Endothelial cell of umbilical vein (primary cell): ENCODE results near the gene MAN2A1.

Experiments
- EZH2 ChIP-seq: IDR thresholded peaks from 2 replicates; pipeline ENCODE4 v1.6.1; 2012; ENCODE audit warnings: borderline replicate concordance, low read depth, mild to moderate bottlenecking, moderate library complexity, low read length, inconsistent platforms; ENCODE audit not compliant: severe bottlenecking
- GATA2 ChIP-seq: IDR thresholded peaks from 2 replicates; pipeline ENCODE4 v1.7.0; 2011; ENCODE audit warnings: low read depth, mild to moderate bottlenecking, moderate library complexity, mixed read lengths, low read length; ENCODE audit not compliant: insufficient read length, insufficient read depth
- JUN ChIP-seq: IDR thresholded peaks from 2 replicates; pipeline ENCODE4 v1.6.1; 2011; ENCODE audit warnings: borderline replicate concordance, low read depth; ENCODE audit not compliant: insufficient read length, insufficient read depth
- MYC ChIP-seq: IDR thresholded peaks from one replicate; pipeline ENCODE4 v1.6.1; 2011; ENCODE audit warnings: mild to moderate bottlenecking, low read depth, low read length
- POLR2A ChIP-seq: IDR thresholded peaks from 2 replicates; pipeline ENCODE4 v1.6.1; 2012; ENCODE audit warnings: low read depth, mild to moderate bottlenecking, control low read depth, low read length
- POLR2AphosphoS5 ChIP-seq: IDR thresholded peaks from 2 replicates; pipeline ENCODE4 v1.6.1; 2012; ENCODE audit warnings: low read depth, mild to moderate bottlenecking, control low read depth, low read length, moderate library complexity; ENCODE audit not compliant: insufficient read depth
- TF ChIP-seq, protein P1 (sequence below), 2 donors: IDR thresholded peaks; 1 replicate in 1 of 2; 2 replicates in 1 of 2; pipeline ENCODE4 v1.5.1; 2011; ENCODE audit warnings: low read length in 2 of 2, mild to moderate bottlenecking in 2 of 2, moderate library complexity in 2 of 2, control low read depth in 1 of 2, inconsistent platforms in 1 of 2, low read depth in 1 of 2; ENCODE audit not compliant: insufficient read depth in 1 of 2; ENCODE audit errors: extremely low read depth in 1 of 2
- TF ChIP-seq, protein P2 (sequence below): IDR thresholded peaks from 2 replicates; pipeline ENCODE4 v1.6.1; 2011; ENCODE audit not compliant: insufficient read depth, insufficient read length

DNA sequence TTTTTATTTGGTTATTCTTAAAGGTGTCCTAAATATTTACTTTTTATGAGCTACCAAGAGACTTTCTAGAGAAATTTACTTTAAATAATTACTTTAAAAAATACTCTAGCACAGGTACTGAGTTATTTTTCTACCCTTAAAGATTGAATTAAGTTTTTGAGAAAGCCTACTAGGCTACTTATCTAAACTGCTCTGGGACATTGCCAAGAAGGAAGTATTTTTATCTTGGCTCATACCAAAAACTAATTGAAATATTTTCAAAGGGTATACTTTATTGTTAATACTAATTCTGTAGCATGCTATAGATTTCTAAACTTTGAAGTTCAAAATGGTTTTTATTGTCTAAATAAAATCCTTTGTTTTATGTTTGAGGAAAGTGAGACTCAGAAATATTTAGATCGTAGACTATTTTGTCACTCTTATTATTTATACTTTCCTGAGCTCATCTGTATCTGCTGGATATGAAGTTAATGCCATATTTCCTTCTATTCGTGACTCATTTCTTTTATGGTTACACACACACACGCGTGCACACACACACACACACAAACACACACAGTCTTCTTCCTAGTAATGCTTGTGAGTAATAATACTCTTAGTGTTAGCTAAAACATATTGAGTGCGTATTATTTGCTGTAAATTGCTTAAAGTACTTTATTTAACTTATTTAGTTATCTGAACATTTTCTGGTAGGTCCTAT, 89.5 kb downstream of the MAN2A1 start:
- TF ChIP-seq, protein P1, sequence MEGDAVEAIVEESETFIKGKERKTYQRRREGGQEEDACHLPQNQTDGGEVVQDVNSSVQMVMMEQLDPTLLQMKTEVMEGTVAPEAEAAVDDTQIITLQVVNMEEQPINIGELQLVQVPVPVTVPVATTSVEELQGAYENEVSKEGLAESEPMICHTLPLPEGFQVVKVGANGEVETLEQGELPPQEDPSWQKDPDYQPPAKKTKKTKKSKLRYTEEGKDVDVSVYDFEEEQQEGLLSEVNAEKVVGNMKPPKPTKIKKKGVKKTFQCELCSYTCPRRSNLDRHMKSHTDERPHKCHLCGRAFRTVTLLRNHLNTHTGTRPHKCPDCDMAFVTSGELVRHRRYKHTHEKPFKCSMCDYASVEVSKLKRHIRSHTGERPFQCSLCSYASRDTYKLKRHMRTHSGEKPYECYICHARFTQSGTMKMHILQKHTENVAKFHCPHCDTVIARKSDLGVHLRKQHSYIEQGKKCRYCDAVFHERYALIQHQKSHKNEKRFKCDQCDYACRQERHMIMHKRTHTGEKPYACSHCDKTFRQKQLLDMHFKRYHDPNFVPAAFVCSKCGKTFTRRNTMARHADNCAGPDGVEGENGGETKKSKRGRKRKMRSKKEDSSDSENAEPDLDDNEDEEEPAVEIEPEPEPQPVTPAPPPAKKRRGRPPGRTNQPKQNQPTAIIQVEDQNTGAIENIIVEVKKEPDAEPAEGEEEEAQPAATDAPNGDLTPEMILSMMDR (IDR thresholded peaks at IDR 0.05; ENCODE audit: extremely low read depth in 1 of 2, insufficient read depth in 1 of 2, low read depth in 1 of 2, low read length in 2 of 2), result no peak
- TF ChIP-seq EZH2, result no peak
- TF ChIP-seq POLR2AphosphoS5, result no peak
- TF ChIP-seq JUN, result peak; percentile 75
- TF ChIP-seq, protein P2, sequence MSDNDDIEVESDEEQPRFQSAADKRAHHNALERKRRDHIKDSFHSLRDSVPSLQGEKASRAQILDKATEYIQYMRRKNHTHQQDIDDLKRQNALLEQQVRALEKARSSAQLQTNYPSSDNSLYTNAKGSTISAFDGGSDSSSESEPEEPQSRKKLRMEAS, result no peak
- TF ChIP-seq MYC, result no peak
- TF ChIP-seq POLR2A, result no peak
- TF ChIP-seq GATA2, result no peak
